ENCODE data around the gene XPNPEP1.

- no peak for TF ChIP-seq GATA2 (IDR thresholded peaks at IDR 0.05; ENCODE audit: low read depth, low read length)
- no peak for TF ChIP-seq GATA3 (IDR thresholded peaks at IDR 0.05; ENCODE audit: low read depth, low read length)
These were observed 31.2 kb downstream of the XPNPEP1 start for GRCh38 chr10:109892117-109892516.
